DMS79 treated with DMSO at 0.1 percent for 48 hours (cell line): ENCODE measurements around the gene CAPZA1.

Experiments
- DNase-seq: peaks from one replicate; lab custom pipeline; 2025; lab: John Stamatoyannopoulos, UW

The CAPZA1 gene

DNA sequence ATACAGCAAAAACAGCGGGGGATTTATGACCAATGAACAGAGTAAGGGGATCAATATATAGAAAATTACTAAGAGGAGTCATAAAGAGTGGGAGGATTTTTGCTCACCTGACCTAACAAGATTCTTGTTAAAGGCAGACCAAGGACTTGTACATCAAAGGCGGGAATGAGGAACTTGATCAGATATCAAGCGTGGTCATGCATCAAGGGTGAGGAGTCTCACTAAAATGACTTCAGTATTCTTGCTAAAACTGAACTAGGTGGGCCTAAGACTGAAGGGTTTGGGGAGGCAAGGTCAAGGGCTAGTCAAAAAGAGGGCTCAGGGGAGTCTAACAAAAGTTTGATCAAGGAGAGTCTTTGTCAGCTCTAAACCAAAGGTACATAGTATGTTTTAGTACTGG lies 56.9 kb downstream of the CAPZA1 start:
- DNase-seq: no peak

DNA sequence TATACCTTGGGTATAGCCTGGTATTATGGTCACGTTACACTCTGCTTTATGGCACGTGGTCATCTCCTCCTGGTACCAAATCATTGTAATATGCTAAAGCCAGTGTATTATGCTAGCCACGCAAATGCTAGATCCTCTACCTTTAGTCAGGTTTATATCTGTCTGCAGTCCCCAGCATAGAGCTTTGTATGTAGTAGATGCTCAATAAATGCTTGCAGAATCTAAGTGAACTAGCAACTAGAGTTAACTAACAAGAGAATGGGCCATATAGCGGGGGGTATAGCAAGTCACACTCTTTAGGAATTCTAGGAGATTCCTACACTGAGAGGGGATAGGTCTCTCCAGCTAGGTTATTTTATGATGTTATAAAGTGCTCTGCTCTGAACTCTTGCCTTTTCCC lies 57.9 kb downstream of the CAPZA1 start:
- DNase-seq: no peak

DNA sequence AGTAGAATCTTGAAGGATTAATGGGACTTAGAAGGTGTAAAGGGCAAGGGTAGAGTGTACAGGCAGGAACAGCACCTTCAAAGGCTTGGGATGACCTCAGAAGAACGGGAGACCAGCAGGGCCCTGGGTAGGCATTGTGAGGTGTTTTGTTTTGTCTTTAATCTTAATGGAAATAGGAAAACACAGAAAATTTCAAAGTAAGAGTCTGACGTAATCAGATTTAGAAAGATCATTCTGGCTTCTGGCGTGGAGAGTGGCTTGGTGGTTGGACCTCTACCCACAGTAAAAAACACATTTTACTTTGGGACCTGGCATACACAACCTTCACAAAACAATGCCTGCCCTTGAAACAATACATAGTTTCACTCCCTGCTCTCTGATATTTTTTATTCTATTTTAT lies 59.0 kb downstream of the CAPZA1 start:
- no peak for DNase-seq

DNA sequence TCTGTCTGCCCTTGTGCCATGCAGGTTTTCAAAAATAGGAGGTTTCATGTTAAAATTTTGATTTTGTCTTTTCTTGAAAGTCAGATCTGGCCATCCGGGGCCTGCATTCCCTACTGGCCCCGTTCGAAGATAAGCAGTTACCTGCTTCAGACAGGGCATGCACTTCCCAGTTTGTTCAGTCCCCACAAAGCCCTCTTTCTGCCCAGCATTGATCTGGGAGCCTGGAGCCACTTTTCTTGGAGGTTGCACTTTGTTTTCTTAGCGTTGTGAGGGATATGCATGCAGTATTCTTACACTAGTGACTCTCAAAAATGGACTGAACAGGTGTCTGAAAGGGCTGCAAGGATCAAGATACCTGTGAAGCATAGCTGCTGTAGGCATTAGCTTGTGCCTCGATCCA lies 66.3 kb downstream of the CAPZA1 start:
- no peak for DNase-seq

DNA sequence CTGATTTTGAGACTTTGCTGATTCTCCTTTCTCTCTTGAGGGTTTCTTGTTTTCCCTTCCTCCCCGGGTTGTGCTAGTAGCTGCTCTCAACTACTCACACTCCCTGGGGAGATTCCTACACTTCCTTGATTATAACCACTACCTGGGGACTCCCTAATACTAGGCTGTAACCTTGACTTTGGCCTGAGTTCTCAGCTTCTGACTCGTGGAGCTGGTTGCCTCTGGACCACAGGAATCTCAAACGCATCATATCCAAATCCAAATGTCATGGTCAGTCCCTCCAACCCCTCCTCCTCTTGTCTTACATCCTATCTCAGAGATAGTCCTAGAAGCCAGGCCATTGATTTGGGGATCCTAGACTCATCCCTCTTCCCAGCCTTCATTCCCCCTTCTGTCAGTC lies 66.8 kb downstream of the CAPZA1 start:
- DNase-seq: no peak

DNA sequence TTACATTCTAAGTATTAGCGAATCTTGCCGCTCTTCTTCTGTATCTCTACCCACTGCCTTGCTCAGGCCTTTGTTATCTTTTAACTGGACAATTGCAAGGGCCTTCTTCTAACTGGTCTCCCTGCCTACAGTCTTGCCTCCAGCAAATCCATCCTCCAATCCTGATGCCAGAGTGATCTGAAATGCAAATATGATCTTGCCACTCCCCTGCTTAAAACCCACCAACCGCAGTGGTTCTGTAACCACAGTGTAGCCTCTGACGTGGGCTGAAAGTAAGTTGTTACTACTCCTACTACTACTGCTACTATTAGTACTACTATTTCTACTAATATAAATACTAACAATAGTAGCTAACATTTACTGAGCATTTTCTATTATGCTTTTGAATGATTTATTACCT lies 67.2 kb downstream of the CAPZA1 start:
- no peak for DNase-seq

DNA sequence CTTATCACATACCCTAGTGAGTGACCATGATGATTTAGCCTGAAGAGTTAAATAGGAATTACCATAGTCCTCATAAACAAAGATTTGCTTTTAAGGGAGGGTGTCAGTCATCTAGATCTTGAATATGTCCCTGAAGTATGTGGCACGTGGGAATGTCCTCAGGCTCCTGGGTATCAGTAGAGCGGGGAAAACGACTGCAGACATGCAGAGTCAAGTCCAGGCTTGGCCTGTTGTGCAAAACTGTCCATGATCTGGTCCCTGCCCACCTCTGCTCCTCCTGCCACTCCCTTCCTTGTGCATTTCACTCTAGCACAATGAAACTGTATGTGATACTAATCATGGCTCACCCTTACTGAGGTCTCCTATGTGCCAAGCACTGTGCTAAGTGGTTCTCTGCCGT lies 67.7 kb downstream of the CAPZA1 start:
- DNase-seq: peak; percentile 14

DNA sequence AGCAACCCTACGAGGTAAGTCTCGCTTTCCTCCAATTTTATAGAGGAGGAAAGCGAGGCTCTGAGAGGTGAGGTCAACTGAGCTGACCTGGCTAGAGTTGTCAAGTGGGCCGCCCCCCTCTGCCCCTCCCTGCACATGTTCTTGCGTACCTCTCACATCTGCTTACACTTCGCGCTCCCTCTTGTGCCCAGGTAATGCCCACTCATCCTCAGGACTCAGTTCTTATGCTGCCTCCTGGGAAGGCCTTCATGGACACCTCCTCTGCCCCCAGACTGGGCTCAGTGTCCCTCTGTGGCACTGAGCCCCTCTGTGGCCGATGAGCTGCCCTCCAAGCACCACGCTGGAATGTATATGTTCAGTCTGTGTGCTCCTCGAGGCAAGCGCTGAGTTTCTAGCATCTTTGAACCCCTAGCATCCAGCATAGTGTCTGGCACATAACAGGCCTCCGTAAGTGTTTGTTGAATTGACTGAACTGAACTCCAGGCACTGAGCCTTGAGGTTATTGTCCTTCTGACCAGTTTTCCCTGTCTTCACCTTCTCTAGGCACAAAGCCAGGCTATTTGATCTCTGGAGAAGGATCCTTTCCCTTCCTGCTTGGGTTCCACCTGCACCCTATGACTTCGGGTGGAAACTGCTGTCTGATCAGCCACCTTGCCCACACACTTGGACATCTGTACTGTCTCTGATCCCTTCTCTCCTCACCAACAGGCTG lies 68.3 kb downstream of the CAPZA1 start:
- DNase-seq: no peak

DNA sequence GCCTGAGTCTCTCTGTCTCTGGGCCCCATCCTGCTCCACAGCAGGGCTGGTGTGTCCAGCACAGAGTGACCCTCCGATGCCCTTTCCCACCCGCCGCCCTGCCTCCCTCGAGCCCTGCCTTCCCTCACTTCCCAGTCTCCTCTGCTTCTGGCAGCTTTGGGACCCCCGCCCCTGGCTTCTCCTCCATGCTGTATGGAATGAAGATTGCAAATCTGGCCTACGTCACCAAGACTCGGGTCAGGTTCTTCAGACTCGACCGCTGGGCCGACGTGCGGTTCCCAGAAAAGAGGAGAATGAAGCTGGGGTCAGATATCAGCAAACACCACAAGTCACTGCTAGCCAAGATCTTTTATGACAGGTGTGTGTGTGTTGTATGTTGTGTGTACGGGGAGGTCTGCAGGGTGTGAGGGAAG lies 69.2 kb downstream of the CAPZA1 start:
- DNase-seq: no peak

DNA sequence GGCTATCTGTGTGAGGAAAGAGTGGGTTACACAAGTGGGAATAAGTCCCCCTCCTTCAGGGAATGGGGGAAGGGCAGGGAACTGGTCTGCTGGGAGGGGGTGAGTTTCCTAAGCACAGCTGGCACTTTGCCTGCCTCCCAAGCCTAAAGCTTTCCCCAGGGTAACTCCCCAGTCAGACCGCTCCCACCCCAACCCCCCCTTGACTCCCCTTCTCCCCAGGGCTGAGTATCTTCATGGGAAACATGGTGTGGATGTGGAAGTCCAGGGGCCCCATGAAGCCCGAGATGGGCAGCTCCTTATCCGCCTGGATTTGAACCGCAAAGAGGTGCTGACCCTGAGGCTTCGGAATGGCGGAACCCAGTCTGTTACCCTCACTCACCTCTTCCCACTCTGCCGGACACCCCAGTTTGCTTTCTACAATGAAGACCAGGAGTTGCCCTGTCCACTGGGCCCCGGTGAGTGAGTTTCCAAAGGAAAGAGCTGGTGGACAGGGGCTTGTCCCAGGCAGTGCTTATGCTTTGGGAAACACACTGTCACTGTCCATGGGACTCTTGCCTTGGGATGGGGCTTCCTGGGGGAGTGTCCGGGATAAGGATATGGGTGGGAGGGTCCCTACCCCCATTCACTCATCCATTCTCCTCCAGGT lies 69.7 kb downstream of the CAPZA1 start:
- no peak for DNase-seq

DNA sequence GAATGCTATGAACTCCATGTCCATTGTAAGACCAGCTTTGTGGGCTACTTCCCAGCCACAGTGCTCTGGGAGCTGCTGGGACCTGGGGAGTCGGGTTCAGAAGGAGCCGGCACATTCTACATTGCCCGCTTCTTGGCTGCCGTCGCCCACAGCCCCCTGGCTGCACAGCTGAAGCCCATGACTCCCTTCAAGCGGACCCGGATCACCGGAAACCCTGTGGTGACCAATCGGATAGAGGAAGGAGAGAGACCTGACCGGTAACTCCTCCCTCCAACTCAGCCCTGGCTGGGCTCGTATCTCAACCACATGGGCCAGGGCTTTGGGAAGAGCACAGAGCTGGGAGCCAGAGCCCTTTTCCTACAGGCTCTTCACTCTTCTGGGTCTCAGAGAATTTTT lies 70.2 kb downstream of the CAPZA1 start:
- DNase-seq: no peak

DNA sequence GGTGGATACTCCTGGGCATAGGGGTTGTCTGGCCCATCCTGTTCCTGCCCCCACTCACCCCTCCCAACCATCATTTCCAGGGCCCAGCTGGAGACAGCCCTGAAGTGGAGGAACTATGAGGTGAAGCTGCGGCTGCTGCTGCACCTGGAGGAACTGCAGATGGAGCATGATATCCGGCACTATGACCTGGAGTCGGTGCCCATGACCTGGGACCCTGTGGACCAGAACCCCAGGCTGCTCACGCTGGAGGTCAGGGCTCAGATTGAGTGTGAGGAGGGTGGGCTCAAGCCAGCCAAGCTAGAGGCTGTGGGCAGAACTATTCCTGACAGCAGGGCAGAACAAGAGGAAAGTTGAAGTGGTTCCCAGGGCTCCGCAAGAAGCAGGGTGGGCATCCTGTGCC lies 73.0 kb downstream of the CAPZA1 start:
- DNase-seq: no peak

DNA sequence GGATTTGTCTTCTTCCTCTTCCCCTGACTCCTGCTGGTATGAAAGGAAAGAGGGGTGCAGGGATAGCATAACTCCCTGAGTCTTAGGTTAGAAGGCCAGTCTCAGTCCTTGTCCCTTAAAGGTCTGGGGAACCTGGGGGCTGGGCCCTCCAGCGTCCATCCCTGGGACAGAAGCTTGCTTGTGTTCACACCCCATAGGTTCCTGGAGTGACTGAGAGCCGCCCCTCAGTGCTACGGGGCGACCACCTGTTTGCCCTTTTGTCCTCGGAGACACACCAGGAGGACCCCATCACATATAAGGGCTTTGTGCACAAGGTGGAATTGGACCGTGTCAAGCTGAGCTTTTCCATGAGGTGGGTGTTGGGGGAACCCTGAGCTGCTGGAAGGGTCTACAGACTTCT lies 74.2 kb downstream of the CAPZA1 start:
- DNase-seq: no peak

DNA sequence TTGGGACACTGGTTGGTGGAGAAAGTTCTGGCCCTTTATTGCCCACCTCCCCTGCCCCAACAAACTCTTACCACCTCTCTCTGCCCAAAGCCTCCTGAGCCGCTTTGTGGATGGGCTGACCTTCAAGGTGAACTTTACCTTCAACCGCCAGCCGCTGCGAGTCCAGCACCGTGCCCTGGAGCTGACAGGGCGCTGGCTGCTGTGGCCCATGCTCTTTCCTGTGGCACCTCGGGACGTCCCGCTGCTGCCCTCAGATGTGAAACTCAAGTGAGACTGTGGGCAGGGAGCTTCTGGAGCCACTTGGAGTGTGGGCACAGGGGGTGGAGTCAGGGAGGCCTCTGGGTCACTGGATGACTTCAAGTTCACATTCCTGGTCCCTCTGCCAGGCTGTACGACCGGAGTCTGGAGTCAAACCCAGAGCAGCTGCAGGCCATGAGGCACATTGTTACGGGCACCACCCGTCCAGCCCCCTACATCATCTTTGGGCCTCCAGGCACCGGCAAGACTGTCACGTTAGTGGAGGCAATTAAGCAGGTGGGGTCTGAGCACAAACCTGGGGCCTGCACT lies 74.8 kb downstream of the CAPZA1 start:
- no peak for DNase-seq

DNA sequence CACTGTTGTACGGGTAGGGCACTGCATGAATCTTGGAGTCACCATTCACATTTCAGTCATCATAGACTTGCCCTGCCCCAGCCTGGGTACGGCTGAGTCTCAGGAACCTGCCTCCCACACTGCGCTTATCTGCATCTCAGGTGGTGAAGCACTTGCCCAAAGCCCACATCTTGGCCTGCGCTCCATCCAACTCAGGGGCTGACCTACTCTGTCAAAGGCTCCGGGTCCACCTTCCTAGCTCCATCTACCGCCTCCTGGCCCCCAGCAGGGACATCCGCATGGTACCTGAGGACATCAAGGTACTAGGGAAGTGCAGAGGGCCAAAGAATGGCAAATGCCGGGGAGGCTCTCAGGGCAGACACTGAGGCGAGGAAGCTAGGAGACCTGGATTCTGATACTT lies 75.6 kb downstream of the CAPZA1 start:
- DNase-seq: no peak

DNA sequence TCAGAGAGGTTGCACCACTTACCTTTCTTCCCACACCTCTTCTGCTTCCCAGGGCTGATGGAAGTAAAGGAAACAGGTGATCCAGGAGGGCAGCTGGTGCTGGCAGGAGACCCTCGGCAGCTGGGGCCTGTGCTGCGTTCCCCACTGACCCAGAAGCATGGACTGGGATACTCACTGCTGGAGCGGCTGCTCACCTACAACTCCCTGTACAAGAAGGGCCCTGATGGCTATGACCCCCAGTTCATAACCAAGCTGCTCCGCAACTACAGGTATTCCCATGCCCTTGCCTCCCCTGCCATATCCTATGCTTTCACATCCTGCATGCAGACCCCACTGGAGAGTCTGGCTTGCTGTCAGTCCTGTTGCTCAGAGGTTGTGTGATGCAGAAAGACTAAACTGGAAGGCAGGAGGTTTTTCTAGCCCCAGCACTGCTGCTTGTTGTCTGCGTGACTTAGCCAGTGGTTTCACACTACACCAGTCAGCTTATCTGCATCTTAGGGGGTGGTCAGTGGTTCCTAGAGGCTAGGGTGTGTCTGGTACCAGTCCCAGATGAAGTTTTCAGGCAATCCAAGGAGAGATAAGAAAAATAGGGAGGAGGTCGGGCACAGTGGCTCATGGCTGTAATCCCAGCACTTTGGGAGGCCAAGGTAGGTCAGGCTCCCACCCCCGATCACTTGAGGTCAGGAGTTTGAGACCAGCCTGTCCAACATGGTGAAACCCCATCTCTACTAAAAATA lies 77.1 kb downstream of the CAPZA1 start:
- no peak for DNase-seq

DNA sequence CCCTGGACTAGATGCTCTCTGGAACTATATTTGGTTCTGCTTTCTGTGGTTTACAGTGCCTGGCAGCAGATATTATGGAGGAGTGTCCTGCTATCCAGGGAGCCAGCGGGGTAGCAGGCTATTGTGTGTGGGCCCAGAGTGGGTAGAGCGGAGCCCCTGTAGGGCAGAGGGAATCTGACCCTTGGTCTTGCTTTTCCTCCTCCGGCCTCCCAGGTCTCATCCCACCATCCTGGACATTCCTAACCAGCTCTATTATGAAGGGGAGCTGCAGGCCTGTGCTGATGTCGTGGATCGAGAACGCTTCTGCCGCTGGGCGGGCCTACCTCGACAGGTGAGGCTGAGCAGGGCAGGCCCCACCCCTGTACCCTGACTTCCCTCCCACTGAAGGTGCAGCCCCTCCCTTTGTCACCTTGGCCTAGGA lies 78.2 kb downstream of the CAPZA1 start:
- no peak for DNase-seq

DNA sequence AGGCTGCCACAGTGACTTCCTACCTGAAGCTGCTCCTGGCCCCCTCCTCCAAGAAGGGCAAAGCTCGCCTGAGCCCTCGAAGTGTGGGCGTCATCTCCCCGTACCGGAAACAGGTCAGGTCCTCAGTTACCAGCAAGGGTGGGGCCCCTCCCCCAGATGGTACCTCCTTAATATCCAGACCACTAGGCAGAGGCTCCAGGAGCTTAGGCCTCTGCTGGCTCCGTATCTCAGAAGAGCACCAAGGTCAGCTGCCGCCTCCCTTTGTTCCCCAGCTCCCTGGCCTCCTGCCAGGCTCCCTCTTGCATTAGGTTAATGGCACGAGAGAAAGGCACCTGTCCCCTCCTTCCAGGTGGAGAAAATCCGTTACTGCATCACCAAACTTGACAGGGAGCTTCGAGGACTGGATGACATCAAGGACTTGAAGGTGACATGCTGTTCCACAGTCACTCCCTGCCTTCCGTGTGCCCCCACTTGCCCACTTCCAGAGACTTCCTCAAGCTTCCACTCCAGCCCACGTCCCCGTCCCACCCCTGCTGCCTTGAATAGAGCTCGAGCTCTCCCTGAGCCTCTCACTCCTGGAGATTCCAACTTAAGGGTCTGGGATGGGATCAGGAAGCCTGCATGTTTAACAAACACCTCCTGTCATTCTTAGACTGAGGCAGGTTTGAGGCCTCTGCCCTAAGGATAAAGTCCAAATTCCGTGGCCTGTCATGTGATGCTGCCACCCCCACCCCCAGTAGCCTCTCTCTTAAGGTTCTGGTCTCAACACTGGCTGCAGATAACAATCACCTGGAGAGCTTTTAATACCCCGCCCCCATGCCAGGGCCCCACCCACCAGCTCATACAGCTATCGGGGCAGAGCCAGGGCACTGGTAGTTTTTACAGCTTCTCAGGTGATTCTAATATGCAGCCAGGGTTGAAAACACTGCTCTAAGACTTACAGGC lies 79.0 kb downstream of the CAPZA1 start:
- peak; percentile 90 for DNase-seq

DNA sequence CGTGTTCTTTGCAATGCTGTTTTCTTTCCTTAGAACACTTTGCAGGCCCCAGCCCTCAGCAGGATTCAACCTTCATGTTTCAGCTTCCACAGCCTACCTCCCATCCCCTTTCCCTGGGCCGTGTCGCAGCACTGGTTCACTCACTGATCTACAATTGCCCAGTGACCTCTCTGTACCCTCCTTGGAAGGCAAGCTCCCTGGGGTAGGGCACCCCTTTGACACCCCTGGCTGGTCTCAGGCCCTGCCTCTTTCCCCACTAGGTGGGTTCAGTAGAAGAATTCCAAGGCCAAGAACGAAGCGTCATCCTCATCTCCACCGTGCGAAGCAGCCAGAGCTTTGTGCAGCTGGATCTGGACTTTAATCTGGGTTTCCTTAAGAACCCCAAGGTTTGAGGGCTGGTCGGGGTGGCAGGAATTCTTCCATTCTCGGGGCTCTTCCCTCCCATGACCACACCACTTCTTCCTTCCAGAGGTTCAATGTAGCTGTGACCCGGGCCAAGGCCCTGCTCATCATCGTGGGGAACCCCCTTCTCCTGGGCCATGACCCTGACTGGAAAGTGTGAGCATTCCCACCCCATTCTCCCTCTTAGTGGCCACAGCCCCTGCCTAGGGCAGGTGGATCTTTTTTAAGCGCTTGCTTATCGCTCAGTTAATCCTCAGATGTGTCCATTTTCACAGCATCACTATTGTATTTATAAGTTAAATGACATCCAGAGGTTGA lies 80.0 kb downstream of the CAPZA1 start:
- no peak for DNase-seq

DNA sequence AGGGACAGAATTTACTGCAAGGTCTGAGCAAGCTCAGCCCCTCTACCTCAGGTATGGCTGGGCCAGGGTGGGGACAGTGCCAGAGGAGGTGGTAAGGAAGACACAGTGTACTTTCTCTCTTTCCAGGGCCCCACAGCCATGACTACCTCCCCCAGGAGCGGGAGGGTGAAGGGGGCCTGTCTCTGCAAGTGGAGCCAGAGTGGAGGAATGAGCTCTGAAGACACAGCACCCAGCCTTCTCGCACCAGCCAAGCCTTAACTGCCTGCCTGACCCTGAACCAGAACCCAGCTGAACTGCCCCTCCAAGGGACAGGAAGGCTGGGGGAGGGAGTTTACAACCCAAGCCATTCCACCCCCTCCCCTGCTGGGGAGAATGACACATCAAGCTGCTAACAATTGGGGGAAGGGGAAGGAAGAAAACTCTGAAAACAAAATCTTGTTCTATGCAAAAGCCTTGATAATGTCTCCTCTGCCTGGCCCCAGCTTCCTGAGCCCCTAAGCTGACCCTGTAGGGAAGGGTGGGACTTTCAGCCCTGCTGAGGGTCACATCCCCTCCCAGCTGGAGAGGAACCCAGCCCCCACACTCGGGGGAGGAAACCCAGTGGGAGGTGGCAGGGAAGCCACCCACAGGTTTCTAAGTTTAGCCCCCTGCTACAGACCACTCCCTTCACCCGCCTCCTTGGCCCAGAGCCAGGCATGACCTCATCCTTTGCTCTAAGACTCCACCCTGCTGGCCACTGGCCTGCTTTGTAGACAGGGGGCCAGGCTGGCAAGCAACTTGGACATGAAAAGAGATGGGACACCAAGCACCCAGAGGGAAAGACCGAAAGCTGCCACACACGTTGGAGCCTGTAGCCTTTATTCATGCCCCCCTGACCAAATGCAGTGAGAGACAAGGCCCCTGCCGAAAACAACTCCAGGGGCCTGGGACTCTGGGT lies 80.9 kb downstream of the CAPZA1 start:
- DNase-seq: peak; percentile 29
